Memory B cell (primary cell): ENCODE results near the gene GJC2.

ENCODE experiments used
- ATAC-seq: fragments of 150-1000 bp; cut with Tn5 transposase; 2 replicates; pipeline ENCODE4 v1.10.0; 2021; ENCODE audit warnings: low read depth, mild to moderate bottlenecking, moderate library complexity
- DNase-seq, 2 donors: peaks; one replicate each; pipeline ENCODE4 v3.0.0; 2022; ENCODE audit warnings: low spot score in 2 of 2
- H3K27ac Mint-ChIP-seq: one replicate; pipeline ENCODE4 v1.8.0; 2022; ENCODE audit warnings: mild to moderate bottlenecking, moderate library complexity, mixed read lengths
- H3K27me3 Mint-ChIP-seq: one replicate; pipeline ENCODE4 v1.8.0; 2022; ENCODE audit warnings: mixed read lengths
- H3K36me3 Mint-ChIP-seq: one replicate; pipeline ENCODE4 v1.8.0; 2022; ENCODE audit warnings: mild to moderate bottlenecking, mixed read lengths
- H3K4me1 Mint-ChIP-seq: one replicate; pipeline ENCODE4 v1.8.0; 2022; ENCODE audit warnings: mixed read lengths
- H3K4me3 Mint-ChIP-seq: one replicate; pipeline ENCODE4 v1.8.0; 2022; ENCODE audit warnings: mild to moderate bottlenecking, moderate library complexity, mixed read lengths
- H3K9me3 Mint-ChIP-seq: one replicate; pipeline ENCODE4 v1.8.0; 2022; ENCODE audit warnings: mixed read lengths

The GJC2 gene

DNA sequence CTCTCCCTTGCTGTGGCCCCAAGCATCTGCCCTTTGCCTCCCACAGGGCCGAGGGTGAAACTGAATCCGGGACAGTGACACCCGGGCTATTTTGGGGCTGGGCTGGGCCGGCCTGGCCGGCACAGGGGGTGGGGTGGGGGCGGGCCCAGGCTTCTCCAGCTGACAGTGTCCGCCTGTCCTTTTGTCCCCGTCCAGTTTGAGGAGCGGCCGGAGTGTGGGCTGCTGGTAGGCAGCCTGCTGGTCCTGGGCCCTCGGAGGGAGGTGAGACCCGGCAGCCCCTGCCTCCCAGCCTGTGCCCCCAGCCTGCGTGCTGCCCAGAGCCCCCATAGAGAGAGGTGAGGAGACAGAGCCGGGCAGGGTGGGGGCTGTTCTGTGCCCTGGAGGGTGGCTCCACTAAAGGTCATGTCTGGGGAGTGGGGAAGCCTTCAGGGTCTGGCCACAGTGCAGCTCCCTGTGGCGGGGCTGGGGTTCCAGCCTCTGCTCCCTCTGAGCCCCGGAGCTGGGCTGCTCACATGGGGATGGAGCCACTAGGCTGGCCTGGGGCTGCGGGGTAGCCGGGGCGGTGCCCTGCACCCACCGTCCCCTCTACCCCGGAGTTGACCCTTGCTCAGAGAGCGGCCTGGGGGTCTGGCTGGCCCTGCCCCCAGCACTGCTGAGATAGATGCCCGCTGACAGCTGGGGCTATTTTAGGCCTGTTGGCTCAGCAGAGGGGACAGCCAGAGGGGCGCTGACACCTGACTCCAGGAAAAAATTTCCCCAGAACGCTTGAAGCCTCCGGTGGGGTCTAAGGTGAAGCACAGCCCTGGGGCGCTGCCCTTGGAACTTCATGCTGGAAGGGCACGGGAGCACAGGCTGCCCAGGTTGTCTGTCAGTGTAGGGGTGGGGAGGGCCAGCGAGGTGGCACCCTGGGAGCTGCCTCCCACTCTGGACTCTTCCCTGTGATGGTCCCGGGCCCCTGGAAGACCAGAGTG lies 58.4 kb downstream of the GJC2 start, which contains the start of gene OBSCN:
OBSCN (plus strand) TSS at position 194 of the 971 bp plus-strand sequence. CDS start 3,740 bp downstream, outside the sequence.
- no peaks in the 10 kb centered on the region for H3K9me3 Mint-ChIP-seq
- H3K4me3 Mint-ChIP-seq: no peak within 1 kb of the TSS

DNA sequence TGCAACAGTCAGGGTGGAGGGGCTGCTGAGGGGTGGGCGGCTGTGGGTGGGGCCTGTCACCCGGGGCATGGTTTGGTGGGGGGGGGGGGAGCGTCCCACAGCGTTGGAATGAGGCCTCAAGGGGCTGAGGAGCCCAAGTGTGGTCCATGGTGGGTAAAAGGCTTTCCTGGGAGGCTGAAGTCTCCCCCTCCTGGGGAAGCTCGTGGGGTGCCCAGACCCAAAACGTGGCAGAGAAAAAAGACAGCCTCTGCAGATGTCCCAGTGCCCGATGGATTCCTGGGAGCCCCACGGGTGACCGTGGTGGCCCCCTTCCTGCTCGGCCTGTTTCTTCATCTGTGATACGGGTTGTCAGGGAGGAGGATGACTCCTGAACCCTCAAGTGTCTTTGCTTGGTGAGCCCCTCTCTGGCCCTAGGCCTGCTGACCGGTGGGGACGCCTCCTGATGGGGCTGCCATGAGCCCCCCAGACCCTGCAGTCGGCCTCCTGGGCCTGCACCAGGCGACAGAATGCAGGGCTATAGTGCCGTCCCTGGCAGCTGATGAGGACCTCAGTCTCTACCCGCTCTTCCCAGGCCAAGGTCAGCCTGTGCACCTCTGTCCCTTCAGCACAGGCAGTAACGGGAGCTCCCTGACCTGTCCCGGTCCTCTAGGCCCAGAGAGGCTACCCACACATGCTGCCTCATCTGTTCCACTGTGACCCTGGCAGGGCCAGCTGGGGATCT lies 59.3 kb downstream of the GJC2 start:
- no peaks in the 10 kb centered on the region for H3K36me3 Mint-ChIP-seq
- peaks cover 3% of the 10 kb centered on the region for H3K27me3 Mint-ChIP-seq
- H3K4me1 Mint-ChIP-seq: peaks cover 7% of the 10 kb centered on the region
- H3K4me3 Mint-ChIP-seq: no peak overlapping the region
- no peak overlapping the region for H3K27ac Mint-ChIP-seq
- no peak for ATAC-seq
- DNase-seq: no peak
- H3K9me3 Mint-ChIP-seq: no peaks in the 10 kb centered on the region

More for the DNA sequence above, 58.4 kb downstream of the GJC2 start, which contains the start of gene OBSCN:
- Mint-ChIP-seq H3K4me1 (peaks cover 1% of the 10 kb centered on the region), H3K27ac (no peak within 1 kb of the TSS), H3K36me3 (no peaks in the 10 kb centered on the region), H3K27me3 (peaks cover 3% of the 10 kb centered on the region)
- no peak for DNase-seq
- no peak for ATAC-seq
